A549 (cell line): ENCODE results near the gene ELL. TPM values are rescaled to one million over a fixed set of nuclear protein-coding genes. Genes with fewer than 3 reads are reported as not detected.

Experiments used
- ATAC-seq, 2 experiments: fragments of 200-7000 bp in 1 of 2; fragments of >200 bp in 1 of 2; cut with Nextera tagmentation in 1 of 2; cut with Tn5 transposase in 1 of 2; 3 replicates each; pipeline versions ENCODE4 v1.8.0 to v1.9.1; 2018 to 2020; ENCODE audit warnings: mild to moderate bottlenecking in 1 of 2, moderate library complexity in 1 of 2
- CTCF ChIA-PET: fragments of 300-600 bp; sonication (Branson Sonifier 250); formaldehyde crosslinking; extraction: SDS; loops from one replicate; lab custom pipeline; 2021; ENCODE audit warnings: antibody characterized with exemption, inconsistent platforms; lab: Yijun Ruan, JAX
- POLR2A ChIA-PET: fragments of 350-600 bp; formaldehyde crosslinking; extraction: SDS; loops from one replicate; lab custom pipeline; 2021; ENCODE audit warnings: antibody characterized with exemption, inconsistent platforms; lab: Yijun Ruan, JAX
- DNase-seq, 2 experiments: peaks; one replicate each; pipeline versions ENCODE4 v3.0.0 to v3.0.0-alpha.2; 2011 to 2016; ENCODE audit warnings: low read depth in 1 of 2, low spot score in 1 of 2
- FAIRE-seq: peaks from 2 replicates; lab custom pipeline; 2011; peaks lifted over from hg19 to GRCh38; lab: Jason Lieb, UNC
- H3K27ac ChIP-seq, 2 experiments: fragments of >200 bp; sonication (Bioruptor Twin); formaldehyde crosslinking; 3 replicates each; pipeline ENCODE4 v1.5.1; 2016 to 2017
- H3K4me1 ChIP-seq: fragments of >200 bp; sonication (Bioruptor Twin); formaldehyde crosslinking; 3 replicates; pipeline ENCODE4 v1.6.1; 2016
- H3K4me2 ChIP-seq: fragments of >200 bp; sonication (Bioruptor Twin); formaldehyde crosslinking; 3 replicates; pipeline ENCODE4 v1.6.1; 2016
- H3K4me3 ChIP-seq: fragments of >200 bp; sonication (Bioruptor Twin); formaldehyde crosslinking; 3 replicates; pipeline ENCODE4 v1.5.1; 2016
- H3K9me3 ChIP-seq: fragments of >200 bp; sonication (Bioruptor Twin); formaldehyde crosslinking; 3 replicates; pipeline ENCODE4 v1.6.1; 2016
- CHD2 ChIP-seq: fragments of 150-350 bp; IDR thresholded peaks from 2 replicates; pipeline ENCODE4 v1.6.1; 2014; ENCODE audit warnings: low read length; ENCODE audit not compliant: partially characterized antibody
- FOSB ChIP-seq: fragments of 250-450 bp; sonication (Bioruptor Pico); IDR thresholded peaks from 2 replicates; pipeline ENCODE4 v1.5.0; 2020; ENCODE audit warnings: mild to moderate bottlenecking, moderate library complexity
- FOSL2 ChIP-seq, 2 experiments: fragments of 450-650 bp in 1 of 2; fragments of >200 bp in 1 of 2; sonication (Bioruptor Twin) in 1 of 2; formaldehyde crosslinking; IDR thresholded peaks; 2 replicates each; pipeline versions ENCODE4 v1.5.0 to v1.6.1; 2016 to 2020; ENCODE audit warnings: mild to moderate bottlenecking in 1 of 2, moderate library complexity in 1 of 2
- HDAC2 ChIP-seq: fragments of 200-600 bp; sonication (generic); IDR thresholded peaks from 2 replicates; pipeline ENCODE4 v1.6.1; 2016
- HOXB5 ChIP-seq: fragments of 250-450 bp; sonication (Bioruptor Pico); IDR thresholded peaks from 2 replicates; pipeline ENCODE4 v1.5.0; 2020; ENCODE audit warnings: mild to moderate bottlenecking, moderate library complexity
- JUN ChIP-seq, 2 experiments: fragments of >200 bp; sonication (Bioruptor Twin); formaldehyde crosslinking; IDR thresholded peaks; 2 replicates in 1 of 2; 3 replicates in 1 of 2; pipeline ENCODE4 v1.6.1; 2016 to 2017
- JUNB ChIP-seq: fragments of >200 bp; sonication (Bioruptor Twin); formaldehyde crosslinking; IDR thresholded peaks from 2 replicates; pipeline ENCODE4 v1.6.1; 2016
- MAFK ChIP-seq: fragments of 450-650 bp; IDR thresholded peaks from 2 replicates; pipeline ENCODE4 v1.6.1; 2014; ENCODE audit not compliant: partially characterized antibody
- MYC ChIP-seq: IDR thresholded peaks from 2 replicates; pipeline ENCODE4 v1.6.1; 2012; ENCODE audit warnings: mild to moderate bottlenecking, inconsistent platforms, low read length, improper control_type of control experiment, borderline replicate concordance
- NR3C1 ChIP-seq: fragments of >200 bp; sonication (Bioruptor Twin); formaldehyde crosslinking; IDR thresholded peaks from 3 replicates; pipeline ENCODE4 v1.6.1; 2017
- POLR2A ChIP-seq: IDR thresholded peaks from 2 replicates; pipeline ENCODE4 v1.6.1; 2012; ENCODE audit warnings: mild to moderate bottlenecking, low read length
- RAD21 ChIP-seq, 2 experiments: fragments of >200 bp in 1 of 2; sonication (Bioruptor Twin) in 1 of 2; formaldehyde crosslinking in 1 of 2; IDR thresholded peaks in 1 of 2; conservative IDR thresholded peaks in 1 of 2; 2 replicates in 1 of 2; 3 replicates in 1 of 2; pipeline ENCODE4 v1.6.1; 2012 to 2018; ENCODE audit warnings: inconsistent platforms in 1 of 2
- RFX5 ChIP-seq: fragments of 450-650 bp; IDR thresholded peaks from 2 replicates; pipeline ENCODE4 v1.7.1; 2014; ENCODE audit warnings: antibody characterized with exemption, mild to moderate bottlenecking, moderate library complexity
- WGBS: methylation state at CpG from one replicate; pipeline ENCODE4 v1.1.6; 2017; ENCODE audit errors: missing lambda C conversion rate; 5-methylcytosine and 5-hydroxymethylcytosine counted together
- polyA plus RNA-seq, 4 experiments: library from polyadenylated mRNA; depleted of rRNA in 3 of 4; stranded (reverse); fragments of >200 nt; fragmentation: RNase III in 1 of 4; extraction: RNeasy Plus Mini Kit Qiagen cat#74134 plus additional on column Dnase treatment in 1 of 4; gene quantifications; 2 replicates in 3 of 4; 3 replicates in 1 of 4; pipeline ENCODE4 v1.2.3, GENCODE V29; 2011 to 2017
- TF ChIP-seq, protein P1 (sequence below): fragments of 150-350 bp; IDR thresholded peaks from 2 replicates; pipeline ENCODE4 v1.6.1; 2014; ENCODE audit warnings: low read depth, mild to moderate bottlenecking, low read length
- TF ChIP-seq, protein P2 (sequence below): IDR thresholded peaks from 2 replicates; pipeline ENCODE4 v1.6.1; 2012
- TF ChIP-seq, protein P3 (sequence below): fragments of 450-650 bp; IDR thresholded peaks from 2 replicates; pipeline ENCODE4 v1.6.1; 2014; ENCODE audit warnings: antibody characterized with exemption
- TF ChIP-seq, protein P4 (sequence below): fragments of 200-600 bp; sonication (generic); IDR thresholded peaks from 2 replicates; pipeline ENCODE4 v1.6.1; 2016; ENCODE audit warnings: antibody characterized with exemption, mild to moderate bottlenecking, moderate library complexity
- TF ChIP-seq, protein P5 (sequence below): fragments of 250-450 bp; sonication (Bioruptor Pico); IDR thresholded peaks from 2 replicates; pipeline ENCODE4 v1.5.0; 2020; ENCODE audit warnings: low read depth, mild to moderate bottlenecking, moderate library complexity
- TF ChIP-seq, protein P6 (sequence below): fragments of >200 bp; sonication (Bioruptor Twin); formaldehyde crosslinking; IDR thresholded peaks from 3 replicates; pipeline ENCODE4 v1.5.1; 2016

ELL gene
- polyA plus RNA-seq, 2 of the 4 experiments (the other 2 are of a cell fraction), result 1.6 to 3.6 TPM

DNA sequence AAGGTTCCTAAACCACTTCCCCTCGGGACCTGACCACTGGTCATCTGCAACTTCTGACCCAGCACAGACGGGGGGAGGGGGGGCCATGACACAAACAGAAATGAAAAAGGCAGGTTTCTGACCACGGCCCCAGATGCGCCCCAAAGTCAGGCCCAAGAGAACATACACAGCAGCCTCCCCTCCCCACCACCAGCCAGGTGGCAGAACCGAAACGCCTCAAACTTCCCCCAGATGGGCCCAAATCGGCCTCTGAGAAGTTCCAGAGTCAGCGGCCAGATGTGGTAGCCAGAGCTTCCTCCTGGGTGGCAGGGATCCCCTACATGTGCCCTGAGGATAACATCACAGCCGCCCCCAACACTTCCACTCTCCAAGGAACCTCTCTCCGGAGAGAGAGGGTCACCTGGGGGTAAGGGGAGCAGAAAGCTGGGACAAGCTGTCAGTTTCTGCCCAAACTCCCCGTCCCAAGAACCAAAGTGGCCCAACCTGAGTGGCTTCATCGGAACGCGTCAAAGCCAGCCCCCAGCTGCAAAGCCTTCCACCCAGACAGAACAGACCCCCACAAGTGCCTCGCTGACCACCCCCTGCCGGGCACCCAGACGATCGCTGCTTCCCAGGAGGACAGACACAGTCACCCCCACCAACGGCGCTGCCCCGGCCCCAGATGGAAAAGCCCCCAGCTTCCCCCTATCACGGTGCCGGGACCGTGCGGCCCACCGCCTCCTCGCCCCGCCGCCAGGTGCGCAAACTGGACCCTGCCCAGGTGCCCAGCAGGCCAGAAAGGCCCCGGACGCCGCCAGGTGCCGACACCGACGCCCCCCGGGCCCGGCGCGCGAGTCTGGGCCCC, 800 bp downstream of the ELL start:
- POLR2A ChIA-PET, result interaction anchor here (1.0 to 2.4 kb wide), 5 partner anchors 36 to 68 kb away, joined by 4 to 10 read pairs (median 5); partner anchors contain the start of genes KXD1 and UBA52
- no peak for ATAC-seq
- FAIRE-seq, result no peak

More for the DNA sequence above, 800 bp downstream of the ELL start:
- CTCF ChIA-PET, result interaction anchor here (0.6 to 4.0 kb wide), 26 partner anchors 9 to 1050 kb away, joined by 3 to 25 read pairs (median 4); no protein-coding TSS in a partner anchor
- H3K4me3 ChIP-seq, result peak overlapping the region; percentile 100
- WGBS, result 1% methylated on average over 16 of the region's 41 CpGs
- no peak for DNase-seq
- TF ChIP-seq, protein P1, sequence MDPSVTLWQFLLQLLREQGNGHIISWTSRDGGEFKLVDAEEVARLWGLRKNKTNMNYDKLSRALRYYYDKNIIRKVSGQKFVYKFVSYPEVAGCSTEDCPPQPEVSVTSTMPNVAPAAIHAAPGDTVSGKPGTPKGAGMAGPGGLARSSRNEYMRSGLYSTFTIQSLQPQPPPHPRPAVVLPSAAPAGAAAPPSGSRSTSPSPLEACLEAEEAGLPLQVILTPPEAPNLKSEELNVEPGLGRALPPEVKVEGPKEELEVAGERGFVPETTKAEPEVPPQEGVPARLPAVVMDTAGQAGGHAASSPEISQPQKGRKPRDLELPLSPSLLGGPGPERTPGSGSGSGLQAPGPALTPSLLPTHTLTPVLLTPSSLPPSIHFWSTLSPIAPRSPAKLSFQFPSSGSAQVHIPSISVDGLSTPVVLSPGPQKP, result no peak
- TF ChIP-seq MYC (no peak), CHD2 (no peak), JUN (IDR thresholded peaks at IDR 0.05) (no peak), RAD21 (conservative IDR thresholded peaks at IDR 0.05 in 1 of 2, IDR thresholded peaks at IDR 0.05 in 1 of 2) (no peak), FOSB (CRISPR knock-in tag) (no peak), HDAC2 (no peak), FOSL2 (IDR thresholded peaks at IDR 0.05) (no peak), FOSL2 (CRISPR knock-in tag; IDR thresholded peaks at IDR 0.05) (no peak), NR3C1 (no peak), POLR2A (no peak), HOXB5 (CRISPR knock-in tag) (no peak), JUNB (no peak), RFX5 (no peak), MAFK (no peak)
- TF ChIP-seq, protein P2, sequence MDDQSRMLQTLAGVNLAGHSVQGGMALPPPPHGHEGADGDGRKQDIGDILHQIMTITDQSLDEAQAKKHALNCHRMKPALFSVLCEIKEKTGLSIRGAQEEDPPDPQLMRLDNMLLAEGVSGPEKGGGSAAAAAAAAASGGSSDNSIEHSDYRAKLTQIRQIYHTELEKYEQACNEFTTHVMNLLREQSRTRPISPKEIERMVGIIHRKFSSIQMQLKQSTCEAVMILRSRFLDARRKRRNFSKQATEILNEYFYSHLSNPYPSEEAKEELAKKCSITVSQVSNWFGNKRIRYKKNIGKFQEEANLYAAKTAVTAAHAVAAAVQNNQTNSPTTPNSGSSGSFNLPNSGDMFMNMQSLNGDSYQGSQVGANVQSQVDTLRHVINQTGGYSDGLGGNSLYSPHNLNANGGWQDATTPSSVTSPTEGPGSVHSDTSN, result no peak
- TF ChIP-seq, protein P3, sequence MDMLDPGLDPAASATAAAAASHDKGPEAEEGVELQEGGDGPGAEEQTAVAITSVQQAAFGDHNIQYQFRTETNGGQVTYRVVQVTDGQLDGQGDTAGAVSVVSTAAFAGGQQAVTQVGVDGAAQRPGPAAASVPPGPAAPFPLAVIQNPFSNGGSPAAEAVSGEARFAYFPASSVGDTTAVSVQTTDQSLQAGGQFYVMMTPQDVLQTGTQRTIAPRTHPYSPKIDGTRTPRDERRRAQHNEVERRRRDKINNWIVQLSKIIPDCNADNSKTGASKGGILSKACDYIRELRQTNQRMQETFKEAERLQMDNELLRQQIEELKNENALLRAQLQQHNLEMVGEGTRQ, result no peak
- TF ChIP-seq, protein P4, sequence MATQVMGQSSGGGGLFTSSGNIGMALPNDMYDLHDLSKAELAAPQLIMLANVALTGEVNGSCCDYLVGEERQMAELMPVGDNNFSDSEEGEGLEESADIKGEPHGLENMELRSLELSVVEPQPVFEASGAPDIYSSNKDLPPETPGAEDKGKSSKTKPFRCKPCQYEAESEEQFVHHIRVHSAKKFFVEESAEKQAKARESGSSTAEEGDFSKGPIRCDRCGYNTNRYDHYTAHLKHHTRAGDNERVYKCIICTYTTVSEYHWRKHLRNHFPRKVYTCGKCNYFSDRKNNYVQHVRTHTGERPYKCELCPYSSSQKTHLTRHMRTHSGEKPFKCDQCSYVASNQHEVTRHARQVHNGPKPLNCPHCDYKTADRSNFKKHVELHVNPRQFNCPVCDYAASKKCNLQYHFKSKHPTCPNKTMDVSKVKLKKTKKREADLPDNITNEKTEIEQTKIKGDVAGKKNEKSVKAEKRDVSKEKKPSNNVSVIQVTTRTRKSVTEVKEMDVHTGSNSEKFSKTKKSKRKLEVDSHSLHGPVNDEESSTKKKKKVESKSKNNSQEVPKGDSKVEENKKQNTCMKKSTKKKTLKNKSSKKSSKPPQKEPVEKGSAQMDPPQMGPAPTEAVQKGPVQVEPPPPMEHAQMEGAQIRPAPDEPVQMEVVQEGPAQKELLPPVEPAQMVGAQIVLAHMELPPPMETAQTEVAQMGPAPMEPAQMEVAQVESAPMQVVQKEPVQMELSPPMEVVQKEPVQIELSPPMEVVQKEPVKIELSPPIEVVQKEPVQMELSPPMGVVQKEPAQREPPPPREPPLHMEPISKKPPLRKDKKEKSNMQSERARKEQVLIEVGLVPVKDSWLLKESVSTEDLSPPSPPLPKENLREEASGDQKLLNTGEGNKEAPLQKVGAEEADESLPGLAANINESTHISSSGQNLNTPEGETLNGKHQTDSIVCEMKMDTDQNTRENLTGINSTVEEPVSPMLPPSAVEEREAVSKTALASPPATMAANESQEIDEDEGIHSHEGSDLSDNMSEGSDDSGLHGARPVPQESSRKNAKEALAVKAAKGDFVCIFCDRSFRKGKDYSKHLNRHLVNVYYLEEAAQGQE, result no peak
- TF ChIP-seq, protein P5, sequence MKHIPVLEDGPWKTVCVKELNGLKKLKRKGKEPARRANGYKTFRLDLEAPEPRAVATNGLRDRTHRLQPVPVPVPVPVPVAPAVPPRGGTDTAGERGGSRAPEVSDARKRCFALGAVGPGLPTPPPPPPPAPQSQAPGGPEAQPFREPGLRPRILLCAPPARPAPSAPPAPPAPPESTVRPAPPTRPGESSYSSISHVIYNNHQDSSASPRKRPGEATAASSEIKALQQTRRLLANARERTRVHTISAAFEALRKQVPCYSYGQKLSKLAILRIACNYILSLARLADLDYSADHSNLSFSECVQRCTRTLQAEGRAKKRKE (CRISPR knock-in tag), result no peak
- TF ChIP-seq, protein P6, sequence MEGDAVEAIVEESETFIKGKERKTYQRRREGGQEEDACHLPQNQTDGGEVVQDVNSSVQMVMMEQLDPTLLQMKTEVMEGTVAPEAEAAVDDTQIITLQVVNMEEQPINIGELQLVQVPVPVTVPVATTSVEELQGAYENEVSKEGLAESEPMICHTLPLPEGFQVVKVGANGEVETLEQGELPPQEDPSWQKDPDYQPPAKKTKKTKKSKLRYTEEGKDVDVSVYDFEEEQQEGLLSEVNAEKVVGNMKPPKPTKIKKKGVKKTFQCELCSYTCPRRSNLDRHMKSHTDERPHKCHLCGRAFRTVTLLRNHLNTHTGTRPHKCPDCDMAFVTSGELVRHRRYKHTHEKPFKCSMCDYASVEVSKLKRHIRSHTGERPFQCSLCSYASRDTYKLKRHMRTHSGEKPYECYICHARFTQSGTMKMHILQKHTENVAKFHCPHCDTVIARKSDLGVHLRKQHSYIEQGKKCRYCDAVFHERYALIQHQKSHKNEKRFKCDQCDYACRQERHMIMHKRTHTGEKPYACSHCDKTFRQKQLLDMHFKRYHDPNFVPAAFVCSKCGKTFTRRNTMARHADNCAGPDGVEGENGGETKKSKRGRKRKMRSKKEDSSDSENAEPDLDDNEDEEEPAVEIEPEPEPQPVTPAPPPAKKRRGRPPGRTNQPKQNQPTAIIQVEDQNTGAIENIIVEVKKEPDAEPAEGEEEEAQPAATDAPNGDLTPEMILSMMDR, result no peak
- peak overlapping the region; percentile 99 for H3K4me2 ChIP-seq
- peaks cover 10% of the 10 kb centered on the region for H3K4me1 ChIP-seq
- no peaks in the 10 kb centered on the region for H3K9me3 ChIP-seq
- peak overlapping the region; percentile 96 to 97 for H3K27ac ChIP-seq
